ENCODE measurements around the gene ZNF555. TPM values are rescaled to one million over a fixed set of nuclear protein-coding genes. Genes with fewer than 3 reads are reported as not detected.
A peak's percentile ranks its signal among the peaks of the same experiment; 100 is the strongest.

Gene ZNF555
- total and polyA plus RNA-seq, 7 experiments from 2014 or later: 1.2 to 10.0 (median 2.7) TPM

DNA sequence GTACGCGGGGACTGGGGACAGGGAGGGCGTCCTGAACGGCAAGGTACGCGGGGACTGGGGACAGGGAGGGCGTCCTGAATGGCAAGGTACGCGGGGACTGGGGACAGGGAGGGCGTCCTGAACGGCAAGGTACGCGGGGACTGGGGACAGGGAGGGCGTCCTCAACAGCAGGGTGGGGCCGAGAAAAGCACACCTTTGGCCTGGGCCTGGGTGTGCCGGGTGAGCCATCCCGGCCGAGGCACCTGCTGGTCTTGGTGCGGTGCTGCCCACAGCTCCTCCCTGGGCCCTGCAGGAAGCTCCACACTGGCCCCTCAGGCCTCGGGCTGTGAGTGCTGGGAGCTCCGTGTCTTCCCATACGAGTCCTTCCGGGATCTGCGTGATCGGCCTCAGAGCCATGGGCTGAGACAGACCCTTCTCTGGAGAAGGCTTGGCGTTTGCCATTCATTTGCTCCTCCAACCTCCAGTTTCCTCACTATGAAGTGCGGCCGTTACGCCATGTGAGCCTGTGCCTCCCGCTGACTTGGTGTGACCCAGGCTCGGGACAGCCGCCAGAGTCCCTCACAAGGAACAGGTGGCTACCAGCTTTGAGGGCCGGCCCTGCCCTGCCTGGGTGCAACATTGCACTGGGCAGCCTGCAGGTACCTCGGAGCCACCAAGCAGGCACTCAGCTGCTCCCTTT lies 29.4 kb upstream of the ZNF555 start:
- no peak for ATAC-seq
- Histone ChIP-seq H3K4me3 (ENCODE audit: low read length) (no peak overlapping the region), H3K36me3 (ENCODE audit: control insufficient read depth in 2 of 3, insufficient read depth in 3 of 3, low read length in 3 of 3) (peaks cover 0 to 48% (median 6%) of the 10 kb centered on the region in 3 experiments), H3K27ac (ENCODE audit: low read depth, low read length) (no peak overlapping the region), H3K27me3 (ENCODE audit: control insufficient read depth in 2 of 2, insufficient read depth in 2 of 2, low read length in 2 of 2) (no peaks in the 10 kb centered on the region), H3K4me1 (ENCODE audit: control insufficient read depth in 2 of 2, insufficient read depth in 2 of 2, low read length in 2 of 2) (no peaks in the 10 kb centered on the region), H3K9me3 (ENCODE audit: control insufficient read depth in 2 of 3, low read length in 3 of 3) (no peaks in the 10 kb centered on the region)
- Mint-ChIP-seq H3K4me1 (peaks cover 0 to 2% (median 0%) of the 10 kb centered on the region in 7 donors), H3K27ac (no peak overlapping the region), H3K4me3 (no peak overlapping the region), H3K36me3 (peaks cover 3 to 13% (median 5%) of the 10 kb centered on the region in 5 donors), H3K27me3 (no peaks in the 10 kb centered on the region), H3K9me3 (no peaks in the 10 kb centered on the region)
- CTCF ChIA-PET: no interaction called here
- intact Hi-C loops (cut with micrococcal nuclease): no loop called here
- DNase-seq: no peak
- POLR2A ChIA-PET: no interaction called here

DNA sequence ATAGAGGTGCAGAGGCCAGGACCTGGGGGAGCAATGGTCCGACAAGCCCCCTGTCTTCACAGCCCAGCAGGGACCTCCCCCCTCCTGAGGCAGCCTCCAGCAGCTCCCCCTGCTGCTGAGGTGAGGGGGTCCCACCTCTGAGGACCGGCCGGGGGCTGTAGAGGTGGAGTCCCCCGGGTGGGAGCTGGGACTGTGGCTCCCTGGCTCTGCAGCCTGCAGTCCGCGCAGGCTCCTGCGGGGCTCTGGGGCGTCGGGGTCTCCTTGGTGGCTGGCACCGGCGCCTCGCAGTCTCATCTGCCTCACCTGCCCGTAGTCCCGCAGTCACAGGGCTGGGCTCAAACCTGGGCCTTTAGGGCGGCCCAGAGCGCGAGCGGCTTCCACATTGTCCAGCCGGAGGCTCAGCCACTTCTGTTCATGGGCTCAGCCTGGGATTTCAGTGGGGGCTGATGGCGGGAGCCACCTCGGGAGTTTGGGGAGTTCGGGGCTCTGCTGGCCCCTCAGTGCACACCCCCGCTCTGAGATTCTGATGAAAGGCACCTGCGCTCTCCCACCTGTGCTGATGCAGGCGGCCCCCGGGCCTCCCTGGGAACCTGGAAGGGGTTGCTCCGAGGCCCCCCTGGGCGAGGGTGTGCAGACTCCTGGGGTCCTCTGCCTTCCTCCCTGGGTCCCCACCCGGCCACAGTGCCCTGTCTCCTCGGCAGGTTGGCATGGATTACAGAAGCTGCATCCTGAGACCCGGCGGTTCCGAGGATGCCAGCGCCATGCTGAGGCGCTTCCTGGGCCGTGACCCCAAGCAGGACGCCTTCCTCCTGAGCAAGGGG lies 28.7 kb upstream of the ZNF555 start:
- ATAC-seq: no peak
- ChIA-PET POLR2A (no interaction called here), CTCF (no interaction called here)
- no peaks in the 10 kb centered on the region for H3K27me3 ChIP-seq (ENCODE audit: control insufficient read depth in 2 of 2, insufficient read depth in 2 of 2, low read length in 2 of 2)
- intact Hi-C loops (cut with micrococcal nuclease): no loop called here
- no peak for DNase-seq
- Mint-ChIP-seq H3K4me1 (peaks cover 0 to 3% (median 0%) of the 10 kb centered on the region in 7 donors), H3K27ac (no peak overlapping the region), H3K4me3 (no peak overlapping the region), H3K27me3 (no peaks in the 10 kb centered on the region), H3K36me3 (peaks cover 3 to 13% (median 5%) of the 10 kb centered on the region in 5 donors), H3K9me3 (peaks cover 0 to 1% (median 0%) of the 10 kb centered on the region in 11 donors)
- no peaks in the 10 kb centered on the region for H3K9me3 ChIP-seq (ENCODE audit: control insufficient read depth in 2 of 3, low read length in 3 of 3)
- no peaks in the 10 kb centered on the region for H3K4me1 ChIP-seq (ENCODE audit: control insufficient read depth in 2 of 2, insufficient read depth in 2 of 2, low read length in 2 of 2)
- H3K36me3 ChIP-seq (ENCODE audit: control insufficient read depth in 2 of 3, insufficient read depth in 3 of 3, low read length in 3 of 3): peaks cover 0 to 41% (median 6%) of the 10 kb centered on the region in 3 experiments
- H3K4me3 ChIP-seq (ENCODE audit: low read length): no peak overlapping the region
- no peak overlapping the region for H3K27ac ChIP-seq (ENCODE audit: low read depth, low read length)

DNA sequence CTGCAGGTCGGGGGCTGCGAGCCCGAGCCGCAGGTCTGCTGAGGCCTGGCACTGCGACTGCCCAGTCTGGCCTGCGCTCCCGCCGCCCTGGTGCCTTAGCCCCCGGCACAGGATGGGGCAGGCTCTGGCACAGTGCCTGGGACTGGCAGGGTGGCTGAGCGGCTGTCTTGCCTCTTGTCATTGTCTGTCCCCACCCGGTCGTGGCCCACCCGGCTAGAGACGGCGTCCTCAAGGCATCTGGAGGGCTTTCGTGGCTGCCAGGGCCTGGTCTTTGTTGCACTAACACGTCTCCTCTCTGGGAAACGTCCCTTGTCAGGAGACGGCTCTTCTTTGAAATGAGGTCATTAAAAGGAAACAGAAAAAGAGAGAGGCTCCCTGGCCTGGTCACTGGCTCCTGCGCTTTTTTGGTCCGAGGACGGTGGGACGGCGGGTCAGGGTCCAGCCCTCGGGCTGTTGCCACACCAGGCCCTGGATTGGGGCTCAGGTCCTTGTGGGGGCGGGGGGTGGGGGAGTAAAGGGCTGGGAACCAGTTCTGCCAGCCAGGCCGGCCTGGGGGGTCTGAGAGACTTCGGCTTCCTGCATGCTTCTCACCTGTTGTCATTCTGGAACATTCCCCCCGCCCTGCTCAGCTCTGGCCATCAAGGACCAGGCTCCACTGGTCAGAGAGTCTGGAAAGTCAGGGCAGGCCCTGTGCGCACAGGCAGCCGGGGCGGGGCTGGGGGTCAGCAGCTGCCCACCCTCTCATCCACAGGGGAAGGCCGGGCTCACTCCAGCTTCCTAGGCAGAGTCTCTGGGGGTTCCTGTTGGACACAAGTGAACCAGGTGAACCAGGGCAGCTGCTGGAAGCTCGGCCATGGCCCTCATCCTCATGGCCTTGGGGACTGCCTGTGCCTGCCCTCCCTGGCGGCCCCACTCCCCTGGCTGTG lies 27.8 kb upstream of the ZNF555 start:
- peaks cover 0 to 3% (median 0%) of the 10 kb centered on the region in 7 donors for H3K4me1 Mint-ChIP-seq
- H3K9me3 Mint-ChIP-seq: peaks cover 0 to 1% (median 0%) of the 10 kb centered on the region in 11 donors
- intact Hi-C loops (cut with micrococcal nuclease): no loop called here
- no peaks in the 10 kb centered on the region for H3K4me1 ChIP-seq (ENCODE audit: control insufficient read depth in 2 of 2, insufficient read depth in 2 of 2, low read length in 2 of 2)
- H3K27me3 ChIP-seq (ENCODE audit: control insufficient read depth in 2 of 2, insufficient read depth in 2 of 2, low read length in 2 of 2): no peaks in the 10 kb centered on the region
- H3K36me3 Mint-ChIP-seq: peaks cover 3 to 11% (median 5%) of the 10 kb centered on the region in 5 donors
- CTCF ChIA-PET: no interaction called here
- POLR2A ChIA-PET: no interaction called here
- ATAC-seq (no peak), DNase-seq (no peak)
- no peaks in the 10 kb centered on the region for H3K9me3 ChIP-seq (ENCODE audit: control insufficient read depth in 2 of 3, low read length in 3 of 3)
- H3K4me3 ChIP-seq (ENCODE audit: low read length): no peak overlapping the region
- H3K36me3 ChIP-seq (ENCODE audit: control insufficient read depth in 2 of 3, insufficient read depth in 3 of 3, low read length in 3 of 3): peaks cover 0 to 32% (median 6%) of the 10 kb centered on the region in 3 experiments
- no peak overlapping the region for H3K27ac ChIP-seq (ENCODE audit: low read depth, low read length)
- no peak overlapping the region for H3K4me3 Mint-ChIP-seq
- no peak overlapping the region for H3K27ac Mint-ChIP-seq
- H3K27me3 Mint-ChIP-seq: no peaks in the 10 kb centered on the region

DNA sequence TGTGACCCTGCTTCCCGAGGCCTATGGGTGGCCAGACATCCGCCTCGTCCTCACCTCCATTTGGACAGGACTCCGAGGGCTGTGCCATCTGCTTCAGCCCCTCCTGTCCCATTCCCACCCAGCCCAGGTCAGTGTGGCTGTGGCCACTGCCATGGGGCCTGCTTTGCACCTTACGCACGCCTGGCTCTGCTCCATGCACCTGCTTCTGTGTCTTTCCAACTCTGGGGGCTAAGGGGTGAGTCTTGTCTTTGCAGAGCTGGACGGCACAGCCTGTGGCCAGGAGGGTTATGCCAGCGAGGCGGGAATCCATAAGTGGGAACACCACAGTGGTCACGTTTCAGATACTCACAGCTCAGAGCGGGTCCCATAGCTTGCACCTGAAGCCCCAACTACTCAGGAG lies 26.8 kb upstream of the ZNF555 start:
- peaks cover 0 to 23% (median 2%) of the 10 kb centered on the region in 3 experiments for H3K36me3 ChIP-seq (ENCODE audit: control insufficient read depth in 2 of 3, insufficient read depth in 3 of 3, low read length in 3 of 3)

DNA sequence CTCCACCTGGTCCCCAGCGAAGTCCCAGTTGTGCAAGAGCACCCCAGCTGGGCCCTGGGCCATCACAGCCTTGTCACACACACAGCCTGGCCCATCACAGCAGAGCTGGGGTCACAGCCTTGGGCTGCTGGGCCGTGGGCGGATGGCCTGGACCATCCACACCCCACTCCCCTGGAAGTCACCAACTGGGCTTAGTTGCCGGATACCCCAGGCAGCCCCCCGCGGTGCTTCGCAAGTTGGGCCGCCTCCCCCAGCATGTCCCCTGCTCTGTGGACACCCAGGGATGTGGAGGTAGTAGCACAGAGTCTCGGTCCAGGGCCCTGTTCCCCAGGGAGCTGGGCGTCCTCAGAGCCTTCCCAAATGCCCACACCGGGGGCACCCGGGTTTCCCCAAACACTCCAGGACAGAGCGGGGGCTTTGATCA lies 26.1 kb upstream of the ZNF555 start:
- intact Hi-C loops (cut with micrococcal nuclease): loop anchor here in 1 of 2 donors (5.0 kb wide), 1 partner anchor 42 kb away; no protein-coding TSS in a partner anchor
- peaks cover 0 to under 1% of the 10 kb centered on the region in 2 donors for H3K4me1 ChIP-seq (ENCODE audit: control insufficient read depth in 2 of 2, insufficient read depth in 2 of 2, low read length in 2 of 2)
- Mint-ChIP-seq H3K4me3 (no peak overlapping the region), H3K36me3 (peaks cover 0 to under 1% (median 0%) of the 10 kb centered on the region in 5 donors), H3K27me3 (no peaks in the 10 kb centered on the region), H3K27ac (no peak overlapping the region), H3K4me1 (peaks cover 0 to 4% (median 1%) of the 10 kb centered on the region in 7 donors), H3K9me3 (peaks cover 0 to 1% (median 0%) of the 10 kb centered on the region in 11 donors)
- no peaks in the 10 kb centered on the region for H3K27me3 ChIP-seq (ENCODE audit: control insufficient read depth in 2 of 2, insufficient read depth in 2 of 2, low read length in 2 of 2)
- H3K27ac ChIP-seq (ENCODE audit: low read depth, low read length): no peak overlapping the region
- ATAC-seq (no peak), DNase-seq (no peak)
- no peaks in the 10 kb centered on the region for H3K9me3 ChIP-seq (ENCODE audit: control insufficient read depth in 2 of 3, low read length in 3 of 3)
- no peak overlapping the region for H3K4me3 ChIP-seq (ENCODE audit: low read length)
- H3K36me3 ChIP-seq (ENCODE audit: control insufficient read depth in 2 of 3, insufficient read depth in 3 of 3, low read length in 3 of 3): peaks cover 0 to 17% (median 0%) of the 10 kb centered on the region in 3 experiments
- POLR2A ChIA-PET: no interaction called here
- CTCF ChIA-PET: no interaction called here

More for the DNA sequence above, 26.8 kb upstream of the ZNF555 start:
- no peak for ATAC-seq
- H3K9me3 Mint-ChIP-seq: peaks cover 0 to 1% (median 0%) of the 10 kb centered on the region in 11 donors
- Histone ChIP-seq H3K9me3 (ENCODE audit: control insufficient read depth in 2 of 3, low read length in 3 of 3) (no peaks in the 10 kb centered on the region), H3K27me3 (ENCODE audit: control insufficient read depth in 2 of 2, insufficient read depth in 2 of 2, low read length in 2 of 2) (no peaks in the 10 kb centered on the region), H3K4me1 (ENCODE audit: control insufficient read depth in 2 of 2, insufficient read depth in 2 of 2, low read length in 2 of 2) (no peaks in the 10 kb centered on the region), H3K4me3 (ENCODE audit: low read length) (no peak overlapping the region), H3K27ac (ENCODE audit: low read depth, low read length) (no peak overlapping the region)
- no peaks in the 10 kb centered on the region for H3K27me3 Mint-ChIP-seq
- CTCF ChIA-PET: interaction anchor here (0.5 kb wide), 2 partner anchors 75 to 110 kb away, joined by 3 read pairs; no protein-coding TSS in a partner anchor
- no peak for DNase-seq
- H3K4me3 Mint-ChIP-seq: no peak overlapping the region
- POLR2A ChIA-PET: interaction anchor here (0.6 kb wide), 1 partner anchor 91 kb away, joined by 3 read pairs; no protein-coding TSS in a partner anchor
- no peak overlapping the region for H3K27ac Mint-ChIP-seq
- intact Hi-C loops (cut with micrococcal nuclease): no loop called here
- peaks cover 0 to 2% (median 0%) of the 10 kb centered on the region in 5 donors for H3K36me3 Mint-ChIP-seq
- peaks cover 0 to 3% (median 0%) of the 10 kb centered on the region in 7 donors for H3K4me1 Mint-ChIP-seq

DNA sequence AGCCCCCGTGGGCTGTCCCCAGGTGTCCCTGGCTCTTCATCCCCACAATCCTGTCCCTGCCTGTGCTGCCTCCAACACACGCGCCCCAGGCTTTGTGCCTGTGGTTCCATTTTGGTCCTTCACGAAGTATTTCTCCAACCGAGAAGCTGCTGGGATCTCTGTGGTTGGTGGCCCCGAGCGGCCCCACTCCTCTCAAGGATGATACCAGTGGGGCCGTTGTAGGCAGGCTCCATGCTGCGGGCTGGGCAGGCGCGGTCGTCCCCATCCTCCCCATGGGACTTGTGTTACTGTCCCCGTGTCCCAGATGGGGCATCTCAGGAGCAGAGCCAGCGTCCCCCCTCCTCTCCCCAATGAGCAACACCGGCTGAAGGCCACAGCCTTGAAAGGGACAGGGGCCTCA lies 25.4 kb upstream of the ZNF555 start:
- Histone ChIP-seq H3K9me3 (ENCODE audit: control insufficient read depth in 2 of 3, low read length in 3 of 3) (no peaks in the 10 kb centered on the region), H3K27me3 (ENCODE audit: control insufficient read depth in 2 of 2, insufficient read depth in 2 of 2, low read length in 2 of 2) (no peaks in the 10 kb centered on the region), H3K4me3 (ENCODE audit: low read length) (no peak overlapping the region), H3K4me1 (ENCODE audit: control insufficient read depth in 2 of 2, insufficient read depth in 2 of 2, low read length in 2 of 2) (peaks cover 3 to 4% of the 10 kb centered on the region in 2 donors), H3K36me3 (ENCODE audit: control insufficient read depth in 2 of 3, insufficient read depth in 3 of 3, low read length in 3 of 3) (peaks cover 0 to 10% (median 0%) of the 10 kb centered on the region in 3 experiments), H3K27ac (ENCODE audit: low read depth, low read length) (no peak overlapping the region)
- DNase-seq: no peak
- H3K36me3 Mint-ChIP-seq: peaks cover 0 to 3% (median 0%) of the 10 kb centered on the region in 5 donors
- H3K27me3 Mint-ChIP-seq: no peaks in the 10 kb centered on the region
- peaks cover 0 to 7% (median 5%) of the 10 kb centered on the region in 7 donors for H3K4me1 Mint-ChIP-seq
- ChIA-PET CTCF (interaction anchor here (0.6 kb wide), 1 partner anchor 407 kb away, joined by 7 read pairs; no protein-coding TSS in a partner anchor), POLR2A (no interaction called here)
- H3K9me3 Mint-ChIP-seq: peaks cover 0 to 1% (median 0%) of the 10 kb centered on the region in 11 donors
- H3K27ac Mint-ChIP-seq: peak overlapping the region in 2 of 9 donors; percentile 4 to 48
- no peak for ATAC-seq
- intact Hi-C loops (cut with micrococcal nuclease): loop anchor here in 1 of 2 donors (5.0 kb wide), 1 partner anchor 41 kb away; no protein-coding TSS in a partner anchor
- H3K4me3 Mint-ChIP-seq: no peak overlapping the region
